Astrocyte (in vitro differentiated cells and primary cell): ENCODE results near the gene SUN3. TPM values are rescaled to one million over a fixed set of nuclear protein-coding genes. Genes with fewer than 3 reads are reported as not detected.
A peak's percentile ranks its signal among the peaks of the same experiment; 100 is the strongest.

Experiments used
- DNase-seq: peaks from one replicate; pipeline ENCODE4 v3.0.0-alpha.2; 2010; ENCODE audit warnings: low read depth
- FAIRE-seq: peaks from 2 replicates; lab custom pipeline; 2011; peaks lifted over from hg19 to GRCh38; lab: Jason Lieb, UNC
- H2AFZ ChIP-seq: 2 replicates; pipeline ENCODE4 v1.6.0; 2012; ENCODE audit warnings: low read depth, low read length, inconsistent platforms
- H3K27ac ChIP-seq: 2 replicates; pipeline ENCODE4 v1.5.1; 2011; ENCODE audit warnings: low read depth, low read length, inconsistent platforms
- H3K27me3 ChIP-seq: 2 replicates; pipeline ENCODE4 v1.6.0; 2011; ENCODE audit warnings: low read length, inconsistent platforms; ENCODE audit not compliant: insufficient read depth
- H3K36me3 ChIP-seq: 2 replicates; pipeline ENCODE4 v1.5.1; 2011; ENCODE audit warnings: low read length, inconsistent platforms; ENCODE audit not compliant: insufficient read depth
- H3K4me1 ChIP-seq: 2 replicates; pipeline ENCODE4 v1.5.1; 2011; ENCODE audit warnings: low read length, inconsistent platforms; ENCODE audit not compliant: insufficient read depth
- H3K4me2 ChIP-seq: 2 replicates; pipeline ENCODE4 v1.6.0; 2012; ENCODE audit warnings: low read length, inconsistent platforms
- H3K4me3 ChIP-seq: 2 replicates; pipeline ENCODE4 v1.5.1; 2011; ENCODE audit warnings: low read depth, mild to moderate bottlenecking, low read length, inconsistent platforms; ENCODE audit not compliant: insufficient read depth
- H3K79me2 ChIP-seq: 2 replicates; pipeline ENCODE4 v1.6.0; 2012; ENCODE audit warnings: mild to moderate bottlenecking, low read length, inconsistent platforms; ENCODE audit not compliant: insufficient read depth
- H3K9ac ChIP-seq: 2 replicates; pipeline ENCODE4 v1.6.0; 2012; ENCODE audit warnings: mild to moderate bottlenecking, low read length, inconsistent platforms
- H3K9me3 ChIP-seq: 2 replicates; pipeline ENCODE4 v1.5.1; 2012; ENCODE audit warnings: low read depth, mild to moderate bottlenecking, low read length, inconsistent platforms; ENCODE audit not compliant: insufficient read depth
- H4K20me1 ChIP-seq: 2 replicates; pipeline ENCODE4 v1.6.0; 2012; ENCODE audit warnings: low read length, inconsistent platforms; ENCODE audit not compliant: insufficient read depth
- H3K27ac Mint-ChIP-seq: one replicate; pipeline ENCODE4 v1.8.0; 2021; ENCODE audit warnings: mild to moderate bottlenecking, mixed read lengths; ENCODE audit not compliant: unreplicated experiment
- H3K27me3 Mint-ChIP-seq: one replicate; pipeline ENCODE4 v1.8.0; 2021; ENCODE audit warnings: low read depth, mixed read lengths; ENCODE audit not compliant: unreplicated experiment
- H3K36me3 Mint-ChIP-seq: one replicate; pipeline ENCODE4 v1.8.0; 2021; ENCODE audit warnings: low read depth, mixed read lengths; ENCODE audit not compliant: unreplicated experiment
- H3K4me1 Mint-ChIP-seq: one replicate; pipeline ENCODE4 v1.8.0; 2021; ENCODE audit warnings: low read depth, mixed read lengths; ENCODE audit not compliant: unreplicated experiment
- H3K4me3 Mint-ChIP-seq: one replicate; pipeline ENCODE4 v1.8.0; 2021; ENCODE audit warnings: mild to moderate bottlenecking, moderate library complexity, mixed read lengths; ENCODE audit not compliant: unreplicated experiment
- H3K9me3 Mint-ChIP-seq: one replicate; pipeline ENCODE4 v1.8.0; 2021; ENCODE audit warnings: mild to moderate bottlenecking, mixed read lengths; ENCODE audit not compliant: unreplicated experiment
- EZH2 ChIP-seq: IDR thresholded peaks from 2 replicates; pipeline ENCODE4 v1.6.1; 2012; ENCODE audit warnings: mild to moderate bottlenecking, low read length, inconsistent platforms; ENCODE audit not compliant: insufficient read depth
- total RNA-seq: library from RNA; stranded (reverse); gene quantifications from 2 replicates; pipeline ENCODE4 v1.2.1, GENCODE V29; 2021
- TF ChIP-seq, protein P1 (sequence below): IDR thresholded peaks from 2 replicates; pipeline ENCODE4 v1.5.1; 2011; ENCODE audit warnings: low read depth, mild to moderate bottlenecking, inconsistent platforms, low read length, moderate library complexity; ENCODE audit not compliant: insufficient read depth

The SUN3 gene
- total RNA-seq, 1 donor from 2014 or later, result not detected

DNA sequence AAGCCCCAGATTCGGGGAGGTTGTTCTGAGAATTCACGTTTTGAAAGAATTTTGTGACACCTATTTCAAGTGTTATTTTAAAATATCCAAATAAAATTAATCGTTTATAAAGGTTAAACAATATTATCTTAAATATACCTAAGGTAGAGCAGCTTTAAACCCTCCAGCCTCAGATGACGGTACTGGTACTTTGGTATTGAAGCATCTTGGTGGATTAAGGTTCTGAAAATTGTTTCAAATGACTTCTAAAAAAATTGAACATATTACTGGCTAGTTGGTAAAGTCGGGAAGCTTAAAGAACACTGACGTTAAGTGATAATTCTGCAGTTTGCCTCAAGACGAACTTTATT lies 49.1 kb downstream of the SUN3 start:
- no peak overlapping the region for H3K27ac ChIP-seq
- H2AFZ ChIP-seq, result peak overlapping the region; percentile 85
- peaks cover 29% of the 10 kb centered on the region for H3K36me3 ChIP-seq
- no peaks in the 10 kb centered on the region for H3K27me3 ChIP-seq
- H3K9me3 ChIP-seq, result no peaks in the 10 kb centered on the region
- peak overlapping the region; percentile 99 for H3K4me3 Mint-ChIP-seq
- no peaks in the 10 kb centered on the region for H3K9me3 Mint-ChIP-seq
- no peaks in the 10 kb centered on the region for H3K27me3 Mint-ChIP-seq
- H3K9ac ChIP-seq, result peak overlapping the region; percentile 87
- H3K4me1 Mint-ChIP-seq, result peaks cover 7% of the 10 kb centered on the region
- H3K4me2 ChIP-seq, result peak overlapping the region; percentile 91
- no peak for DNase-seq
- peaks cover 6% of the 10 kb centered on the region for H3K36me3 Mint-ChIP-seq
- peaks cover 7% of the 10 kb centered on the region for H3K4me1 ChIP-seq
- peak overlapping the region; percentile 99 for H3K27ac Mint-ChIP-seq
- TF ChIP-seq, protein P1, sequence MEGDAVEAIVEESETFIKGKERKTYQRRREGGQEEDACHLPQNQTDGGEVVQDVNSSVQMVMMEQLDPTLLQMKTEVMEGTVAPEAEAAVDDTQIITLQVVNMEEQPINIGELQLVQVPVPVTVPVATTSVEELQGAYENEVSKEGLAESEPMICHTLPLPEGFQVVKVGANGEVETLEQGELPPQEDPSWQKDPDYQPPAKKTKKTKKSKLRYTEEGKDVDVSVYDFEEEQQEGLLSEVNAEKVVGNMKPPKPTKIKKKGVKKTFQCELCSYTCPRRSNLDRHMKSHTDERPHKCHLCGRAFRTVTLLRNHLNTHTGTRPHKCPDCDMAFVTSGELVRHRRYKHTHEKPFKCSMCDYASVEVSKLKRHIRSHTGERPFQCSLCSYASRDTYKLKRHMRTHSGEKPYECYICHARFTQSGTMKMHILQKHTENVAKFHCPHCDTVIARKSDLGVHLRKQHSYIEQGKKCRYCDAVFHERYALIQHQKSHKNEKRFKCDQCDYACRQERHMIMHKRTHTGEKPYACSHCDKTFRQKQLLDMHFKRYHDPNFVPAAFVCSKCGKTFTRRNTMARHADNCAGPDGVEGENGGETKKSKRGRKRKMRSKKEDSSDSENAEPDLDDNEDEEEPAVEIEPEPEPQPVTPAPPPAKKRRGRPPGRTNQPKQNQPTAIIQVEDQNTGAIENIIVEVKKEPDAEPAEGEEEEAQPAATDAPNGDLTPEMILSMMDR, result no peak
- TF ChIP-seq EZH2, result no peak
- peaks cover 12% of the 10 kb centered on the region for H3K79me2 ChIP-seq
- H4K20me1 ChIP-seq, result no peaks in the 10 kb centered on the region
- H3K4me3 ChIP-seq, result peak overlapping the region; percentile 87
- FAIRE-seq, result no peak

DNA sequence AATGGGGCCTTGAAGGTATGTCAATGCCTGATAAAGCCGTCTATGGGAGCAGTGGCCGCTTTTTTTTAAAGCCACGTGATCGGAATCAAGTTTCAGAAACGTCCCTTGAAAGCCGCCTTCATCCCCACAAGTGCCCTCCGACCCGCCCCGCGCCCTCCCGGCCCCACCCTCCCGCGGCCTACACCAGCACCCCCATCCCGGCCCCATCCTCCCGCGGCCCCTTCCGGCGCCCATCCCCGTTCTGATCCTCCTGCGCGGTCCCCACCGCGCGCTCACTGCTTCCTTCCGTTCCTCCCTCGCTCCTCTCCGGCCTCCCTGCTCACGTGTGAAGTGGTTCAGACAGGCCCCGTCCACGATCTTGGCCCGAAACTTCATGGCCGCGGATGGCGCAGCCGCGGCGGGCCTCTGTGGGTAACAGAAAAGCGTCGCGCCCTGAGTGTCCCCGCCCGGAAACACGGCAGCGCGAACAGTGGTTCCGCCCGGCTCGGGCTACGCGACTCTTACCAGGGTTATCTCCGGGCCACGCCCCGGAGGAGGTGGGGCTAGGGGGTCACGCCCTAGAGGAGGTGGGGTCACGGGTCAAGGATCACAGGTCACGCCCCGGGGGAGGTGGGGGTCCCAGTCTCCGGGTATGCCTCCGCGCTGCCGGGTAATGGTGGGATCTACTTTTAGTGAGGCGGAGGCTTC lies 49.6 kb downstream of the SUN3 start, which contains the start of gene HUS1:
Gene HUS1, minus strand, starts transcription at position 471 of the 687 bp plus-strand sequence. Its CDS starts 96 bp downstream, at position 375.
- peak; percentile 74 for DNase-seq
- Histone ChIP-seq H3K4me1 (peaks cover 7% of the 10 kb centered on the region), H3K9ac (peak within 1 kb of the TSS; percentile 87), H4K20me1 (no peaks in the 10 kb centered on the region), H3K27me3 (no peaks in the 10 kb centered on the region), H3K79me2 (peaks cover 12% of the 10 kb centered on the region), H3K9me3 (no peaks in the 10 kb centered on the region), H3K4me2 (peak within 1 kb of the TSS; percentile 91), H3K36me3 (peaks cover 32% of the 10 kb centered on the region), H3K27ac (peak within 1 kb of the TSS; percentile 77), H3K4me3 (peak within 1 kb of the TSS; percentile 87), H2AFZ (peak within 1 kb of the TSS; percentile 85)
- H3K36me3 Mint-ChIP-seq, result peaks cover 7% of the 10 kb centered on the region
- TF ChIP-seq, protein P1, result no peak
- no peak for TF ChIP-seq EZH2
- H3K4me1 Mint-ChIP-seq, result peaks cover 7% of the 10 kb centered on the region
- no peaks in the 10 kb centered on the region for H3K27me3 Mint-ChIP-seq
- H3K4me3 Mint-ChIP-seq, result peak within 1 kb of the TSS; percentile 99
- no peaks in the 10 kb centered on the region for H3K9me3 Mint-ChIP-seq
- H3K27ac Mint-ChIP-seq, result peak within 1 kb of the TSS; percentile 99
- FAIRE-seq, result no peak

DNA sequence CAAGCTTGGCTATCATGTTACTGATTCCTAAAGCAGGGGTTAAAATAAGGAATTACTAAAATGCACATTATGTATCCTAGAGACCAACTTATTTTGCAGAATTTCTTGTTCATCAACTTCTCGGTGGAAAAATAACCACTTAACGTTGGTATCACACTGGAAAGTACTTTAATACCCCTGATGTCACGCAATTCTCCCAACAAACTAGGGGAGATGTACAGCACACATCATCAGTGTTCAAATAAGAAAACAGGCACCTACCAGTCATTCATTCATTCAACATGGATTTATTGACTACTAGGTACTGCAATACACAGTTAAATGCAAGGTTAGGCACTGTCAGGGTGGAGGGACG lies 50.1 kb downstream of the SUN3 start:
- H3K27ac ChIP-seq, result peak overlapping the region; percentile 77
- no peak for DNase-seq
- H3K79me2 ChIP-seq, result peaks cover 12% of the 10 kb centered on the region
- Mint-ChIP-seq H3K27me3 (no peaks in the 10 kb centered on the region), H3K27ac (no peak overlapping the region), H3K9me3 (no peaks in the 10 kb centered on the region), H3K4me3 (peak overlapping the region; percentile 99), H3K36me3 (peaks cover 10% of the 10 kb centered on the region), H3K4me1 (peaks cover 7% of the 10 kb centered on the region)
- no peaks in the 10 kb centered on the region for H3K9me3 ChIP-seq
- peaks cover 7% of the 10 kb centered on the region for H3K4me1 ChIP-seq
- FAIRE-seq, result no peak
- peak overlapping the region; percentile 91 for H3K4me2 ChIP-seq
- no peaks in the 10 kb centered on the region for H3K27me3 ChIP-seq
- peaks cover 37% of the 10 kb centered on the region for H3K36me3 ChIP-seq
- H3K9ac ChIP-seq, result peak overlapping the region; percentile 87
- peak overlapping the region; percentile 87 for H3K4me3 ChIP-seq
- peak overlapping the region; percentile 55 for H2AFZ ChIP-seq
- no peaks in the 10 kb centered on the region for H4K20me1 ChIP-seq
- TF ChIP-seq EZH2, result no peak
- TF ChIP-seq, protein P1, result no peak
